Keratinocyte (primary cell): ENCODE measurements around the gene C1QTNF9B. TPM values are rescaled to one million over a fixed set of nuclear protein-coding genes. Genes with fewer than 3 reads are reported as not detected.

Experiments used
- DNase-seq: peaks from one replicate; pipeline ENCODE4 v3.0.0-alpha.2; 2011; ENCODE audit warnings: low read depth, missing footprints, low spot score
- FAIRE-seq: peaks from 2 replicates; lab custom pipeline; 2011; peaks lifted over from hg19 to GRCh38; lab: Jason Lieb, UNC
- H2AFZ ChIP-seq: 2 replicates; pipeline ENCODE4 v1.6.0; 2012; ENCODE audit warnings: low read length, control low read depth, inconsistent platforms; ENCODE audit not compliant: control insufficient read depth
- H3K27ac ChIP-seq: 2 replicates; pipeline ENCODE4 v1.5.1; 2011; ENCODE audit warnings: low read length; ENCODE audit not compliant: control insufficient read depth, insufficient read depth
- H3K27me3 ChIP-seq: 3 replicates; pipeline ENCODE4 v1.6.0; 2011; ENCODE audit warnings: low read length; ENCODE audit not compliant: control insufficient read depth, insufficient read depth; ENCODE audit errors: extremely low read depth
- H3K36me3 ChIP-seq, 2 experiments: 2 replicates in 1 of 2; 3 replicates in 1 of 2; pipeline ENCODE4 v1.5.1; 2011; ENCODE audit warnings: low read length in 2 of 2, mild to moderate bottlenecking in 1 of 2; ENCODE audit not compliant: control insufficient read depth in 2 of 2, insufficient read depth in 2 of 2; ENCODE audit errors: extremely low read depth in 1 of 2
- H3K4me1 ChIP-seq: 3 replicates; pipeline ENCODE4 v1.5.1; 2011; ENCODE audit warnings: low read length; ENCODE audit not compliant: control insufficient read depth, insufficient read depth; ENCODE audit errors: extremely low read depth
- H3K4me2 ChIP-seq: 3 replicates; pipeline ENCODE4 v1.6.0; 2011; ENCODE audit warnings: low read depth, low read length; ENCODE audit not compliant: control insufficient read depth, insufficient read depth; ENCODE audit errors: extremely low read depth
- H3K4me3 ChIP-seq, 3 experiments: fragments of 200-600 bp in 1 of 3; sonication (generic) in 1 of 3; 2 replicates in 2 of 3; 3 replicates in 1 of 3; pipeline ENCODE4 v1.5.1; 2011 to 2016; ENCODE audit warnings: low read length in 3 of 3, mild to moderate bottlenecking in 3 of 3, control low read depth in 2 of 3, inconsistent platforms in 1 of 3, low read depth in 1 of 3, mixed read lengths in 1 of 3, mixed run types in 1 of 3, moderate library complexity in 1 of 3; ENCODE audit not compliant: control insufficient read depth in 2 of 3, insufficient read depth in 2 of 3; ENCODE audit errors: extremely low read depth in 1 of 3
- H3K79me2 ChIP-seq: 2 replicates; pipeline ENCODE4 v1.6.0; 2012; ENCODE audit warnings: low read length; ENCODE audit not compliant: control insufficient read depth, insufficient read depth
- H3K9ac ChIP-seq: 3 replicates; pipeline ENCODE4 v1.6.0; 2011; ENCODE audit warnings: low read length; ENCODE audit not compliant: control insufficient read depth, insufficient read depth; ENCODE audit errors: extremely low read depth
- H3K9me1 ChIP-seq: 3 replicates; pipeline ENCODE4 v1.6.0; 2011; ENCODE audit warnings: low read length; ENCODE audit not compliant: control insufficient read depth, insufficient read depth; ENCODE audit errors: extremely low read depth
- H3K9me3 ChIP-seq: 2 replicates; pipeline ENCODE4 v1.5.1; 2012; ENCODE audit warnings: low read depth, low read length; ENCODE audit not compliant: control insufficient read depth
- H4K20me1 ChIP-seq: 3 replicates; pipeline ENCODE4 v1.6.0; 2011; ENCODE audit warnings: low read length; ENCODE audit not compliant: control insufficient read depth, insufficient read depth; ENCODE audit errors: extremely low read depth
- CTCF ChIP-seq, 3 experiments: IDR thresholded peaks in 1 of 3; conservative IDR thresholded peaks in 1 of 3; optimal IDR thresholded peaks in 1 of 3; 2 replicates in 2 of 3; 3 replicates in 1 of 3; pipeline versions ENCODE3 to v1.5.1; 2011; ENCODE audit warnings: low read length in 3 of 3, mild to moderate bottlenecking in 3 of 3, moderate library complexity in 2 of 3, control low read depth in 1 of 3, inconsistent platforms in 1 of 3; ENCODE audit not compliant: insufficient read depth in 2 of 3; ENCODE audit errors: extremely low read depth in 1 of 3
- EZH2 ChIP-seq: IDR thresholded peaks from one replicate; pipeline ENCODE4 v1.6.1; 2012; ENCODE audit warnings: inconsistent platforms, mild to moderate bottlenecking, low read length, moderate library complexity
- dilution Hi-C: fragments of 300-500 bp; cut with MboI; formaldehyde crosslinking; loops from one replicate; pipeline ENCODE4 v1.7.0; 2020; ENCODE audit warnings: low sequenced_read_pairs; ENCODE audit not compliant: extremely low pct_ligation_motif_present
- polyA plus RNA-seq, 5 experiments: library from polyadenylated mRNA; depleted of rRNA in 3 of 5; stranded (reverse) in 3 of 5; stranded (forward) in 1 of 5; unstranded in 1 of 5; fragments of >200 nt; gene quantifications; 1 replicate in 1 of 5; 2 replicates in 3 of 5; 3 replicates in 1 of 5; pipeline versions ENCODE4 v1.2.1 to v1.2.3, GENCODE V29; 2011 to 2012; ENCODE audit warnings: missing spikeins in 2 of 5, low read depth in 1 of 5, low replicate concordance in 1 of 5

Gene C1QTNF9B
- polyA plus RNA-seq, 1 donor (not counting 4 experiments of a cell fraction or from before 2014, with no cell fraction given) = not detected

- dilution Hi-C loops = loop anchor here (10.0 kb wide), 1 partner anchor 296 kb away; no protein-coding TSS in a partner anchor
- no peak for FAIRE-seq
- TF ChIP-seq EZH2 (no peak), CTCF (optimal IDR thresholded peaks at IDR 0.05 in 1 of 3, IDR thresholded peaks at IDR 0.05 in 1 of 3, conservative IDR thresholded peaks at IDR 0.05 in 1 of 3; ENCODE audit: extremely low read depth in 1 of 3, insufficient read depth in 2 of 3, low read length in 3 of 3) (no peak)
Observed at GRCh38 chr13:23919006-23919405, 21.7 kb upstream of the C1QTNF9B start.

GRCh38 chr13:23918208-23918607 is 20.9 kb upstream of the C1QTNF9B start:
- Histone ChIP-seq H3K9me1 (no peaks in the 10 kb centered on the region), H3K4me3 (no peak overlapping the region), H3K9me3 (no peaks in the 10 kb centered on the region), H4K20me1 (no peaks in the 10 kb centered on the region), H3K4me1 (peaks cover 4% of the 10 kb centered on the region), H3K27me3 (no peaks in the 10 kb centered on the region), H3K36me3 (no peaks in the 10 kb centered on the region), H2AFZ (no peak overlapping the region), H3K79me2 (no peaks in the 10 kb centered on the region), H3K4me2 (no peak overlapping the region), H3K9ac (no peak overlapping the region), H3K27ac (no peak overlapping the region)
- TF ChIP-seq CTCF (optimal IDR thresholded peaks at IDR 0.05 in 1 of 3, IDR thresholded peaks at IDR 0.05 in 1 of 3, conservative IDR thresholded peaks at IDR 0.05 in 1 of 3; ENCODE audit: extremely low read depth in 1 of 3, insufficient read depth in 2 of 3, low read length in 3 of 3) (no peak), EZH2 (no peak)
- dilution Hi-C loops = loop anchor here (10.0 kb wide), 1 partner anchor 297 kb away; no protein-coding TSS in a partner anchor
- FAIRE-seq (no peak), DNase-seq (no peak)

More at GRCh38 chr13:23919006-23919405, 21.7 kb upstream of the C1QTNF9B start:
- Histone ChIP-seq H2AFZ (no peak overlapping the region), H3K27me3 (no peaks in the 10 kb centered on the region), H4K20me1 (no peaks in the 10 kb centered on the region), H3K4me1 (peaks cover 4% of the 10 kb centered on the region), H3K9me1 (no peaks in the 10 kb centered on the region), H3K27ac (no peak overlapping the region), H3K9ac (no peak overlapping the region), H3K36me3 (no peaks in the 10 kb centered on the region), H3K9me3 (no peaks in the 10 kb centered on the region), H3K4me2 (no peak overlapping the region), H3K79me2 (no peaks in the 10 kb centered on the region), H3K4me3 (no peak overlapping the region)
- no peak for DNase-seq
